A673 (cell line): ENCODE measurements around the gene ITLN1. TPM values are rescaled to one million over a fixed set of nuclear protein-coding genes. Genes with fewer than 3 reads are reported as not detected.

Experiments
- BruUV-seq: library from RNA; stranded (reverse); fragments of 400-500 nt; replicated peaks from 2 replicates; lab custom pipeline; 2021; lab: Mats Ljungman, UMichigan
- CTCF ChIA-PET: fragments of 300-600 bp; sonication (Branson Sonifier 250); formaldehyde crosslinking; loops from one replicate; lab custom pipeline; 2022; ENCODE audit warnings: antibody characterized with exemption; lab: Charles Lee
- POLR2A ChIA-PET: fragments of 300-600 bp; sonication (Branson Sonifier 250); formaldehyde crosslinking; loops from one replicate; lab custom pipeline; 2022; ENCODE audit warnings: antibody characterized with exemption; ENCODE audit not compliant: low non-redundant PET; lab: Charles Lee
- DNase-seq: peaks from one replicate; pipeline ENCODE4 v3.0.0-alpha.2; 2015; ENCODE audit warnings: low spot score
- H3K27ac ChIP-seq: fragments of 200-600 bp; sonication (generic); 2 replicates; pipeline ENCODE4 v1.5.1; 2016; ENCODE audit warnings: mixed run types, low read depth, mild to moderate bottlenecking, mixed read lengths, antibody characterized with exemption, low read length; ENCODE audit not compliant: poor library complexity, severe bottlenecking
- H3K27me3 ChIP-seq: fragments of 200-600 bp; sonication (generic); replicated peaks from 2 replicates; pipeline ENCODE4 v1.6.1; 2017; ENCODE audit warnings: mixed run types, low read depth, mild to moderate bottlenecking, mixed read lengths, antibody characterized with exemption, low read length; ENCODE audit not compliant: insufficient read depth, poor library complexity
- H3K36me3 ChIP-seq: fragments of 200-600 bp; sonication (generic); 2 replicates; pipeline ENCODE4 v1.6.1; 2016; ENCODE audit warnings: mixed run types, mild to moderate bottlenecking, mixed read lengths, antibody characterized with exemption, low read length; ENCODE audit not compliant: insufficient read depth, poor library complexity, severe bottlenecking
- H3K4me1 ChIP-seq: fragments of 200-600 bp; sonication (generic); 2 replicates; pipeline ENCODE4 v1.6.1; 2017; ENCODE audit warnings: mixed run types, mild to moderate bottlenecking, mixed read lengths, antibody characterized with exemption, low read length; ENCODE audit not compliant: insufficient read depth, poor library complexity, severe bottlenecking
- H3K4me3 ChIP-seq: fragments of 200-600 bp; sonication (generic); 2 replicates; pipeline ENCODE4 v1.5.1; 2016; ENCODE audit warnings: low read depth, mixed run types, mild to moderate bottlenecking, mixed read lengths, low read length; ENCODE audit not compliant: poor library complexity, severe bottlenecking
- H3K9me3 ChIP-seq: fragments of 200-600 bp; sonication (generic); 2 replicates; pipeline ENCODE4 v1.6.1; 2016; ENCODE audit warnings: mixed run types, low read depth, mild to moderate bottlenecking, mixed read lengths, antibody characterized with exemption, low read length; ENCODE audit not compliant: poor library complexity, severe bottlenecking
- CTCF ChIP-seq: fragments of 300-800, 200-600 bp; sonication (generic); conservative IDR thresholded peaks from 2 replicates; pipeline ENCODE4 v1.5.1; 2017; ENCODE audit warnings: low read depth, mild to moderate bottlenecking, antibody characterized with exemption, low read length, moderate library complexity, mixed read lengths
- EZH2 ChIP-seq: fragments of 200-600 bp; sonication (generic); IDR thresholded peaks from 2 replicates; pipeline ENCODE4 v1.6.1; 2017; ENCODE audit warnings: borderline replicate concordance, low read depth, mild to moderate bottlenecking, mixed read lengths, antibody characterized with exemption, low read length; ENCODE audit not compliant: poor library complexity, severe bottlenecking
- intact Hi-C: fragments of 100-400 bp; cut with micrococcal nuclease; formaldehyde crosslinking; loops from one replicate; pipeline ENCODE4 v1.10.0; 2022; ENCODE audit not compliant: unreplicated experiment
- total RNA-seq: library from RNA; stranded (reverse); gene quantifications from 2 replicates; pipeline ENCODE4 v1.2.3, GENCODE V29; 2021

ITLN1 gene
- total RNA-seq, 1 experiment from 2014 or later: not detected

GRCh38 chr1:160864173-160864572 is 20.8 kb downstream of the ITLN1 start:
- H3K27me3 ChIP-seq: peaks cover 22% of the 10 kb centered on the region
- intact Hi-C loops: no loop called here
- no peak for TF ChIP-seq EZH2
- no peak for TF ChIP-seq CTCF
- ChIA-PET POLR2A (no interaction called here), CTCF (no interaction called here)
- H3K36me3 ChIP-seq: no peaks in the 10 kb centered on the region
- no peaks in the 10 kb centered on the region for H3K9me3 ChIP-seq
- H3K4me1 ChIP-seq: no peaks in the 10 kb centered on the region
- DNase-seq: no peak
- no peak overlapping the region for H3K4me3 ChIP-seq
- H3K27ac ChIP-seq: no peak overlapping the region
- no TSS peak for BruUV-seq

DNA sequence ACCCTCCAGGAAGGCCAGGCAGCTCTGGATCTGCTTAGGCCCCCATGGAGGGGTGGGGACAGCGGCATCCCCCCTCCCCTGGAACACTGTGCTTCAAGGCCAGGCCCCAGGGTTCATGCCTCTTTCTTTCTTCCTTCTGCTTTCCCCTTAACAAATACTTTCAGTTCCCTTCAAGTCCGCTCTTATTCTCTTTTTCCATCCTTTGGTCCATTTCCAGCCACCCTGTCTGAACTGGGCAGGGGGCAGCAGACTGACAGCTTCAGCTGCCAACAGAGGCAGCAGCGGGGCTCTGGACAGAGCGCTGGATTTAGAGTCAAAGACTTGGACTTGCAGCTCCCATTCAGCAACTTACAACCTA is 21.2 kb downstream of the ITLN1 start:
- peaks cover 22% of the 10 kb centered on the region for H3K27me3 ChIP-seq
- DNase-seq: no peak
- H3K4me3 ChIP-seq: no peak overlapping the region
- BruUV-seq: no TSS peak
- H3K4me1 ChIP-seq: no peaks in the 10 kb centered on the region
- CTCF ChIA-PET: no interaction called here
- no peaks in the 10 kb centered on the region for H3K36me3 ChIP-seq
- POLR2A ChIA-PET: no interaction called here
- H3K27ac ChIP-seq: no peak overlapping the region
- intact Hi-C loops: no loop called here
- H3K9me3 ChIP-seq: no peaks in the 10 kb centered on the region
- no peak for TF ChIP-seq CTCF

- CTCF ChIA-PET: no interaction called here
- TF ChIP-seq CTCF (no peak), EZH2 (no peak)
- Histone ChIP-seq H3K36me3 (no peaks in the 10 kb centered on the region), H3K27ac (no peak overlapping the region), H3K4me3 (no peak overlapping the region), H3K4me1 (no peaks in the 10 kb centered on the region), H3K27me3 (peaks cover 22% of the 10 kb centered on the region), H3K9me3 (no peaks in the 10 kb centered on the region)
- POLR2A ChIA-PET: no interaction called here
- intact Hi-C loops: no loop called here
- no TSS peak for BruUV-seq
- no peak for DNase-seq
These were observed 21.8 kb downstream of the ITLN1 start for GRCh38 chr1:160863061-160863773.
